CD8-positive, alpha-beta memory T cell (primary cell): ENCODE data around the gene KRTAP4-16. TPM values are rescaled to one million over a fixed set of nuclear protein-coding genes. Genes with fewer than 3 reads are reported as not detected.
"Not testable (repeated sequence)": the region's sequence is repeated elsewhere in the genome, so short reads cannot be mapped to it uniquely, and the experiment has no call there.

Source experiments
- CTCF ChIA-PET: fragments of 350-600 bp; sonication (Branson Sonifier 250); formaldehyde crosslinking; loops from one replicate; lab custom pipeline; 2021; ENCODE audit warnings: antibody characterized with exemption; lab: Charles Lee
- POLR2A ChIA-PET: fragments of 350-600 bp; sonication (Branson Sonifier 250); formaldehyde crosslinking; loops from one replicate; lab custom pipeline; 2021; ENCODE audit warnings: antibody characterized with exemption; lab: Charles Lee
- DNase-seq, 5 donors: peaks; one replicate each; pipeline versions ENCODE4 v3.0.0 to v3.0.0-alpha.2; 2020 to 2022; ENCODE audit warnings: mixed read lengths in 1 of 5
- H3K27ac ChIP-seq: one replicate; pipeline ENCODE4 v1.7.0; 2013; ENCODE audit warnings: low read depth, mild to moderate bottlenecking, low read length, moderate library complexity
- H3K27me3 ChIP-seq: 2 replicates; pipeline ENCODE4 v1.7.0; 2013; ENCODE audit warnings: low read length, mild to moderate bottlenecking; ENCODE audit not compliant: insufficient read depth, poor library complexity, severe bottlenecking
- H3K36me3 ChIP-seq: 2 replicates; pipeline ENCODE4 v1.7.0; 2013; ENCODE audit warnings: mild to moderate bottlenecking, low read length, moderate library complexity; ENCODE audit not compliant: insufficient read depth
- H3K4me1 ChIP-seq: 2 replicates; pipeline ENCODE4 v1.7.0; 2013; ENCODE audit warnings: mild to moderate bottlenecking, low read length, moderate library complexity; ENCODE audit not compliant: insufficient read depth
- H3K4me3 ChIP-seq: 2 replicates; pipeline ENCODE4 v1.7.0; 2013; ENCODE audit warnings: mild to moderate bottlenecking, low read length
- H3K9me3 ChIP-seq: 2 replicates; pipeline ENCODE4 v1.7.0; 2013; ENCODE audit warnings: mild to moderate bottlenecking, low read length
- H3K27ac Mint-ChIP-seq, 8 donors: one replicate each; pipeline ENCODE4 v1.8.0; 2020 to 2021; ENCODE audit warnings: mixed read lengths in 8 of 8, mild to moderate bottlenecking in 6 of 8, inconsistent platforms in 3 of 8, moderate library complexity in 3 of 8
- H3K27me3 Mint-ChIP-seq, 2 donors: one replicate each; pipeline ENCODE4 v1.8.0; 2020 to 2021; ENCODE audit warnings: mixed read lengths in 2 of 2, mild to moderate bottlenecking in 1 of 2, moderate library complexity in 1 of 2
- H3K36me3 Mint-ChIP-seq, 3 donors: one replicate each; pipeline ENCODE4 v1.8.0; 2020 to 2021; ENCODE audit warnings: mixed read lengths in 3 of 3, inconsistent platforms in 1 of 3, mild to moderate bottlenecking in 1 of 3
- H3K4me1 Mint-ChIP-seq, 3 donors: one replicate each; pipeline ENCODE4 v1.8.0; 2020 to 2021; ENCODE audit warnings: mixed read lengths in 3 of 3, inconsistent platforms in 1 of 3, mild to moderate bottlenecking in 1 of 3
- H3K4me3 Mint-ChIP-seq, 7 donors: one replicate each; pipeline ENCODE4 v1.8.0; 2020 to 2021; ENCODE audit warnings: mixed read lengths in 7 of 7, mild to moderate bottlenecking in 6 of 7, moderate library complexity in 4 of 7, inconsistent platforms in 2 of 7
- H3K9me3 Mint-ChIP-seq, 5 donors: one replicate each; pipeline ENCODE4 v1.8.0; 2020 to 2022; ENCODE audit warnings: mixed read lengths in 5 of 5, mild to moderate bottlenecking in 3 of 5, moderate library complexity in 2 of 5, inconsistent platforms in 1 of 5
- polyA plus RNA-seq: library from polyadenylated mRNA; unstranded; fragments of 300-500 nt; fragmentation: Illumina TruSeq; gene quantifications from one replicate; pipeline ENCODE4 v1.2.3, GENCODE V29; 2021
- total RNA-seq, 2 experiments: library from RNA; stranded (reverse); gene quantifications; one replicate each; pipeline ENCODE4 v1.2.3, GENCODE V29; 2021

The KRTAP4-16 gene
- total and polyA plus RNA-seq, 3 experiments from 2014 or later, result not detected

GRCh38 chr17:41065016-41065689 lies 36.9 kb downstream of the KRTAP4-16 start:
- H3K27me3 ChIP-seq, H3K4me1 Mint-ChIP-seq, H3K4me1 ChIP-seq, H3K36me3 Mint-ChIP-seq, CTCF ChIA-PET, H3K4me3 Mint-ChIP-seq, H3K4me3 ChIP-seq, H3K9me3 ChIP-seq, DNase-seq, H3K36me3 ChIP-seq, H3K9me3 Mint-ChIP-seq, H3K27ac Mint-ChIP-seq, H3K27ac ChIP-seq: not testable (repeated sequence)
- peaks cover 20 to 28% of the 10 kb centered on the region in 2 donors for H3K27me3 Mint-ChIP-seq
- POLR2A ChIA-PET, result interaction anchor here (0.6 kb wide), 1 partner anchor 13 kb away, joined by 6 read pairs; no protein-coding TSS in a partner anchor

- no peak overlapping the region for H3K4me3 Mint-ChIP-seq
- Histone ChIP-seq H3K4me1 (no peaks in the 10 kb centered on the region), H3K27ac (no peak overlapping the region), H3K4me3 (no peak overlapping the region), H3K9me3 (no peaks in the 10 kb centered on the region), H3K36me3 (no peaks in the 10 kb centered on the region), H3K27me3 (no peaks in the 10 kb centered on the region)
- H3K9me3 Mint-ChIP-seq, result no peaks in the 10 kb centered on the region
- H3K27ac Mint-ChIP-seq, result no peak overlapping the region
- ChIA-PET CTCF (no interaction called here), POLR2A (no interaction called here)
- DNase-seq, result no peak
- peaks cover 0 to 2% (median 0%) of the 10 kb centered on the region in 3 donors for H3K4me1 Mint-ChIP-seq
- no peaks in the 10 kb centered on the region for H3K36me3 Mint-ChIP-seq
- H3K27me3 Mint-ChIP-seq, result peaks cover 22 to 34% of the 10 kb centered on the region in 2 donors
These were observed 37.7 kb downstream of the KRTAP4-16 start for GRCh38 chr17:41064301-41064700.

DNA sequence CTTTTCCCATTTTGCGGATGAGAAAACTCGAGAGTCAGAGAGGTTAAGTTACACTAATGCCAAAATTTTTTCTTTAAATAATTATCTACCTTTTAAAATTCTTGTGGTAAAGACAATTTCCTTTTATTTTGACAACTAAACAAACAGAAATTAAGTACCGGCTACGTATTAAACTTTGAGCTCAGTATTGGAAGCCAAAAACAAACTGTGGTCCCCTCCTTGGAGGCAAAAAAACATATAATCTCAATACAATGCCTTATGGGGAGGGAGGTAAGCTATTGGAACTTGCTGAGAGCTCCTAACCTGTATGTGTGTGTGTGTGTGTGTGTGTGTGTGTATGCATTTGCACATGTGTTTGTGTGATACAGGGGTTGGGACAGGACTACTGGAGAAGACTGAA lies 38.6 kb downstream of the KRTAP4-16 start:
- no peaks in the 10 kb centered on the region for H3K36me3 Mint-ChIP-seq
- Histone ChIP-seq H3K36me3 (no peaks in the 10 kb centered on the region), H3K27me3 (no peaks in the 10 kb centered on the region), H3K4me3 (no peak overlapping the region), H3K27ac (no peak overlapping the region), H3K9me3 (no peaks in the 10 kb centered on the region), H3K4me1 (no peaks in the 10 kb centered on the region)
- H3K4me3 Mint-ChIP-seq, result no peak overlapping the region
- no peak overlapping the region for H3K27ac Mint-ChIP-seq
- no peak for DNase-seq
- no peaks in the 10 kb centered on the region for H3K4me1 Mint-ChIP-seq
- POLR2A ChIA-PET, result no interaction called here
- H3K9me3 Mint-ChIP-seq, result no peaks in the 10 kb centered on the region
- CTCF ChIA-PET, result no interaction called here
- peaks cover 25 to 42% of the 10 kb centered on the region in 2 donors for H3K27me3 Mint-ChIP-seq

GRCh38 chr17:41061964-41062363 lies 40.0 kb downstream of the KRTAP4-16 start:
- ChIA-PET CTCF (no interaction called here), POLR2A (no interaction called here)
- no peak overlapping the region for H3K4me3 Mint-ChIP-seq
- Histone ChIP-seq H3K9me3 (no peaks in the 10 kb centered on the region), H3K4me3 (no peak overlapping the region), H3K27ac (no peak overlapping the region), H3K4me1 (no peaks in the 10 kb centered on the region), H3K27me3 (no peaks in the 10 kb centered on the region), H3K36me3 (no peaks in the 10 kb centered on the region)
- H3K27me3 Mint-ChIP-seq, result peaks cover 33 to 52% of the 10 kb centered on the region in 2 donors
- peaks cover 0 to 4% (median 0%) of the 10 kb centered on the region in 5 donors for H3K9me3 Mint-ChIP-seq
- no peaks in the 10 kb centered on the region for H3K4me1 Mint-ChIP-seq
- H3K27ac Mint-ChIP-seq, result no peak overlapping the region
- no peaks in the 10 kb centered on the region for H3K36me3 Mint-ChIP-seq
- no peak for DNase-seq

- Mint-ChIP-seq H3K4me3 (no peak within 1 kb of the TSS), H3K9me3 (peaks cover 0 to 4% (median 0%) of the 10 kb centered on the region in 5 donors), H3K27me3 (peaks cover 33 to 64% of the 10 kb centered on the region in 2 donors), H3K27ac (peak within 1 kb of the TSS in 1 of 8 donors; percentile 16), H3K4me1 (no peaks in the 10 kb centered on the region), H3K36me3 (no peaks in the 10 kb centered on the region)
- ChIA-PET POLR2A (interaction anchor here (0.6 kb wide), 1 partner anchor 88 kb away, joined by 3 read pairs; no protein-coding TSS in a partner anchor), CTCF (no interaction called here)
- Histone ChIP-seq H3K36me3 (no peaks in the 10 kb centered on the region), H3K4me1 (no peaks in the 10 kb centered on the region), H3K4me3 (no peak within 1 kb of the TSS), H3K27ac (no peak within 1 kb of the TSS), H3K27me3 (no peaks in the 10 kb centered on the region), H3K9me3 (no peaks in the 10 kb centered on the region)
- DNase-seq, result no peak
These were observed 41.9 kb downstream of the KRTAP4-16 start, which contains the start of gene KRTAP2-3 for GRCh38 chr17:41060052-41060604. TSS of gene KRTAP2-3 (minus strand) at chr17:41060114. CDS start at chr17:41060050, 64 bp downstream.

GRCh38 chr17:41059276-41060051 lies 42.5 kb downstream of the KRTAP4-16 start:
- H3K9me3 ChIP-seq, H3K4me1 Mint-ChIP-seq, H3K4me3 Mint-ChIP-seq, H3K27me3 ChIP-seq, H3K4me3 ChIP-seq, H3K27ac ChIP-seq, CTCF ChIA-PET, H3K36me3 Mint-ChIP-seq, DNase-seq, H3K9me3 Mint-ChIP-seq, H3K4me1 ChIP-seq, H3K36me3 ChIP-seq, POLR2A ChIA-PET: not testable (repeated sequence)
- peaks cover 33 to 61% of the 10 kb centered on the region in 2 donors for H3K27me3 Mint-ChIP-seq
- peak overlapping the region in 1 of 8 donors; percentile 16 for H3K27ac Mint-ChIP-seq

GRCh38 chr17:41058741-41059140 lies 43.3 kb downstream of the KRTAP4-16 start:
- ChIA-PET POLR2A (no interaction called here), CTCF (no interaction called here)
- H3K27ac Mint-ChIP-seq, result no peak overlapping the region

DNA sequence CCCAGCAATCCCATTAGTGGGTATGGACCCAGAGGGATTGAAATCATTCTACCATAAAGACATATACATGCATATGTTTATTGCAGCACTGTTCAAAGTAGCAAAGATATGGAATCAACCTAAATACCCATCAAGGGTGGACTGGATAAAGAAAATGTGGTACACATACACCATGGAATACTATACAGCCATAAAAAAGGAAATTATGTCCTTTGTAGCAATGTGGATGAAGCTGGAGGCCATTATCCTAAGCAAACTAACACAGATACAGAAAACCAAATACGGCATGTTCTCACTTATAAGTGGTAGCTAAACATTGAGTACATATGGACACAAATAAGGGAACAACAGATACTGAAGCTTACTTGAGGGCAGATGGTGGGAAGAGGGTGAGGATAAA lies 44.5 kb downstream of the KRTAP4-16 start:
- Histone ChIP-seq H3K4me1 (no peaks in the 10 kb centered on the region), H3K36me3 (no peaks in the 10 kb centered on the region), H3K27ac (no peak overlapping the region), H3K4me3 (no peak overlapping the region), H3K27me3 (no peaks in the 10 kb centered on the region), H3K9me3 (no peaks in the 10 kb centered on the region)
- Mint-ChIP-seq H3K4me1 (no peaks in the 10 kb centered on the region), H3K27me3 (peaks cover 33 to 67% of the 10 kb centered on the region in 2 donors), H3K9me3 (peaks cover 0 to 4% (median 0%) of the 10 kb centered on the region in 5 donors), H3K36me3 (no peaks in the 10 kb centered on the region), H3K27ac (no peak overlapping the region), H3K4me3 (no peak overlapping the region)
- ChIA-PET POLR2A (no interaction called here), CTCF (no interaction called here)
- DNase-seq, result no peak

More at GRCh38 chr17:41058741-41059140, 43.3 kb downstream of the KRTAP4-16 start:
- H3K27me3 ChIP-seq, result no peaks in the 10 kb centered on the region
- H3K4me1 Mint-ChIP-seq, result no peaks in the 10 kb centered on the region
- peaks cover 0 to 4% (median 0%) of the 10 kb centered on the region in 5 donors for H3K9me3 Mint-ChIP-seq
- no peak overlapping the region for H3K4me3 Mint-ChIP-seq
- H3K36me3 Mint-ChIP-seq, result no peaks in the 10 kb centered on the region
- H3K4me1 ChIP-seq, result no peaks in the 10 kb centered on the region
- peaks cover 33 to 63% of the 10 kb centered on the region in 2 donors for H3K27me3 Mint-ChIP-seq
- H3K4me3 ChIP-seq, result no peak overlapping the region
- no peaks in the 10 kb centered on the region for H3K9me3 ChIP-seq
- DNase-seq, result no peak
- H3K36me3 ChIP-seq, result no peaks in the 10 kb centered on the region
- H3K27ac ChIP-seq, result no peak overlapping the region
